Measurements from ENCODE around the gene CWC25. TPM values are rescaled to one million over a fixed set of nuclear protein-coding genes. Genes with fewer than 3 reads are reported as not detected.
A peak's percentile ranks its signal among the peaks of the same experiment; 100 is the strongest.

Gene CWC25
- total RNA-seq, 3 donors from 2014 or later, result 21.7 to 26.5 (median 25.6) TPM

- intact Hi-C loops (cut with DNase I, micrococcal nuclease), result no loop called here
- TF ChIP-seq CTCF (IDR thresholded peaks at IDR 0.05), result no peak
- DNase-seq, result peak; percentile 85 to 90 (median 88)
- H3K9me3 ChIP-seq, result no peaks in the 10 kb centered on the region
- peak; percentile 65 for ATAC-seq
- peaks cover 48% of the 10 kb centered on the region for H3K4me1 ChIP-seq (ENCODE audit: low read depth)
- no peaks in the 10 kb centered on the region for H3K36me3 ChIP-seq (ENCODE audit: low read depth)
- peak overlapping the region; percentile 76 for H3K4me3 ChIP-seq
Measured at GRCh38 chr17:38871247-38872015, 46.3 kb upstream of the CWC25 start.

GRCh38 chr17:38870259-38871165 is 45.4 kb upstream of the CWC25 start:
- peaks cover 43% of the 10 kb centered on the region for H3K4me1 ChIP-seq (ENCODE audit: low read depth)
- peak; percentile 67 for ATAC-seq
- no peaks in the 10 kb centered on the region for H3K36me3 ChIP-seq (ENCODE audit: low read depth)
- intact Hi-C loops (cut with DNase I, micrococcal nuclease), result no loop called here
- no peaks in the 10 kb centered on the region for H3K9me3 ChIP-seq
- peak overlapping the region; percentile 76 for H3K4me3 ChIP-seq
- TF ChIP-seq CTCF (IDR thresholded peaks at IDR 0.05), result no peak
- DNase-seq, result peak; percentile 85 to 92 (median 86)

GRCh38 chr17:38869526-38870258 is 44.6 kb upstream of the CWC25 start, which contains the start of gene LASP1:
TSS of gene LASP1 (plus strand) at chr17:38870058. CDS start at chr17:38870190, 132 bp downstream.
- TF ChIP-seq CTCF (IDR thresholded peaks at IDR 0.05), result no peak
- peaks cover 35% of the 10 kb centered on the region for H3K4me1 ChIP-seq (ENCODE audit: low read depth)
- H3K4me3 ChIP-seq, result peak within 1 kb of the TSS; percentile 76
- peak; percentile 84 for ATAC-seq
- H3K36me3 ChIP-seq (ENCODE audit: low read depth), result no peaks in the 10 kb centered on the region
- intact Hi-C loops (cut with DNase I, micrococcal nuclease), result no loop called here
- DNase-seq, result peak; percentile 93 to 94 (median 94)
- H3K9me3 ChIP-seq, result no peaks in the 10 kb centered on the region

GRCh38 chr17:38868817-38869525 is 43.9 kb upstream of the CWC25 start:
- H3K36me3 ChIP-seq (ENCODE audit: low read depth), result no peaks in the 10 kb centered on the region
- no peak for TF ChIP-seq CTCF (IDR thresholded peaks at IDR 0.05)
- peak overlapping the region; percentile 76 for H3K4me3 ChIP-seq
- H3K4me1 ChIP-seq (ENCODE audit: low read depth), result peaks cover 28% of the 10 kb centered on the region
- DNase-seq, result peak; percentile 88 to 95 (median 94)
- peak; percentile 54 for ATAC-seq
- no peaks in the 10 kb centered on the region for H3K9me3 ChIP-seq
- intact Hi-C loops (cut with DNase I, micrococcal nuclease), result no loop called here
